Activated CD8-positive, alpha-beta memory T cell treated with anti-CD3 and anti-CD28 coated beads, Interleukin-2, amount 50 U/mL, for 4 hours (primary cell): ENCODE results near the gene ATG14.
"Not testable (repeated sequence)": the region's sequence is repeated elsewhere in the genome, so short reads cannot be mapped to it uniquely, and the experiment has no call there.

Source experiments
- DNase-seq: peaks from one replicate; pipeline ENCODE4 v3.0.0-alpha.2; 2020

Gene ATG14

GRCh38 chr14:55386037-55386808 lies 25.4 kb downstream of the ATG14 start:
- no peak for DNase-seq

GRCh38 chr14:55384536-55384935 lies 27.1 kb downstream of the ATG14 start:
- no peak for DNase-seq

DNA sequence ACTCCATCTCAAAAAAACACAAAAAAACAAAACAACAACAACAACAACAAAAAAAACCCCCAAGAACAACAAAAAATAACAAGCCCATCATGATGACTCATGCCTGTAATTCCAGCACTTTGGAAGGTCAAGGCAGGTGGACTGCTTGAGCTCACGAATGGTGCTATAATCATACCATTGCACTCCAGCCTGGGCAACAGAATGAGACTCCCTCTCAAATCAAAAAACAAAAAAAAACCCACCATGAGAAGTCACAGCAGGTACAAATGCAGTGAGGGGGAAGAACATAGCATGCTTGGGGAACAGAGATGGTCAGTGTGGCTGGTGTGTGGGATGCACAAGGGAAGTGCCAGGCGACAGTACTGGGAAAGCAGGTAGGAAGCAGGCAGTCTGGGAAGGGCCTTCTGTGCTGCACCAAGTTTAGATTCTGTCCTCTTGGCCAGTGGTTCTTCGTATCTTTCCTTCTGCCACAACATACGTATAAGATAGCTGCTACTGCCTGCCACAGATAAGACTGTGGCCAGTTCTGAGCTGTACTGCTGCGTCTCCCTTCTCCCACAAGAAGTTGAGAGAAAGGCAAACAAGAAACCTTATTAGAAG lies 28.0 kb downstream of the ATG14 start:
- DNase-seq: no peak

DNA sequence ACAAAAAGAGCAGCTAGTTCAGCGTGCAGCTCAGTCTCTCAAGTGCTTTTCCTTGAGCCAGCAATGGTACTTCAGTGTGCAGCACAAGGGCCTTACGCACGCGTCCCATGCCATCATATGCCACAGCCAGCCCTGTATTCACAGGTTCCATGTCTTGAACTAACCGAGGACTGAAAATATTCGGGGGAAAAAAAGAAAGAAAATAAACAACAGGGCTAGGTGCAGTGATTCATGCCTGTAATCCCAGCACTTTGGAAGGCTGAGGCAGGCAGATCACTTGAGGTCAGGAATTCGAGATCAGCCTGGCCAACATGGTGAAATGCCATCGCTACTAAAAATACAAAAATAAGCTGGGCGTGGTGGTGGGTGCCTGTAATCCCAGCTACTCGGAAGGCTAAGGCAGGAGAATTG lies 28.6 kb downstream of the ATG14 start:
- not testable (repeated sequence) for DNase-seq

GRCh38 chr14:55382483-55382882 lies 29.1 kb downstream of the ATG14 start:
- no peak for DNase-seq

GRCh38 chr14:55381561-55381960 lies 30.1 kb downstream of the ATG14 start:
- DNase-seq: no peak

DNA sequence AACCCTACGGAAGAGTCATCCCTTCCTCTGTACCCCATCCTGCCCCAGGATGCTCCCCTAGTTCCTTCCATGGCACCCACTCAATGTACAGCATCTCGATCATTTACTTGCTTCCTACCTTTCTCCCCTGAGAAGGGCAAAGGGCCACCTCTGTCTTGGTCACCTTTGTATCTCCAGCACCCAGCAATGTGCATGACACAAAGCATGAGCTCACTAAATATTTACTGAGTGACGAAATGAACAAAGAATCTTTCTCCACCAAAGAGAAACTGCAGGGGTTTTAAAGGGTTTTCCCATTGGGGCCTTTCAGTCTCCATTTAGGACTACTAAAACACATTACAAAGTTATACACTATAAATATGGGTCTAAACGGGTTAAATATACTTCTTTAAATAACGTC lies 30.6 kb downstream of the ATG14 start:
- DNase-seq: no peak

DNA sequence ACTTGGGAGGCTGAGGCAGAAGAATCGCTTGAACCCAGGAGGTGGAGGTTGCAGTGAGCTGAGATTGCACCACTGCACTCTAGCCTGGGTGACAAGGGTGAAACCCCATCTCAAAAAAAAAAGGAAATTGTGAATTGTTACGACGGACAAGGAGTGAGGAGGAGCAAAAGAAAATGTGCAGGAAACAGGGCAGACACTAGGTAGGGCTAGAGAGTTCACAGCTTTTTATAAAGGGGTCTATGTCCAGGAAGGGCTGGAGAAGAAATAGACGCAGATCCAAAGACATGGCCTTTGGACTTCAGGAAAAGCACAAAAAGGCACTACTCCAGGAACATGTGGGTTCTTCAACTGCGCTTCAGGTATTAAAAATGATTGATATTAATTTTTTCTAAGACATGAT lies 34.4 kb downstream of the ATG14 start:
- no peak for DNase-seq

DNA sequence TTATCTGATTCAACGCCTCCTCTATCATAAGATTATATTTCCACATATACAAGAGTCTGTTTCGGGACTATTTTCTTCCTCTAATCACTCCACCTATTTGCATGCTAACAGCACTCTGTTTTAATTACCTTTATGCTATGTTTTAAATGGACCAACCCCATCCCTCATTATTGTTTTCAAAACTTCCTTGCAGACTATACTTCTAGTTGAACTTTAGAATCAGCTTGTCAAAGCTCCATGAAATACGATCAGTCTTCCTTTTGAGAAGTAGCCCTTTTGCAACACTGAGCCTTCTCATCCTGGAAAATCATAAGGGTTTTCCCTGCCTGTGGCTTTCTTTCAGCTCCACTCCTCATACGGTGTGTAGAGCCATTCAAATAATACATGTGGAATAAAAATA lies 36.9 kb downstream of the ATG14 start:
- DNase-seq: no peak

DNA sequence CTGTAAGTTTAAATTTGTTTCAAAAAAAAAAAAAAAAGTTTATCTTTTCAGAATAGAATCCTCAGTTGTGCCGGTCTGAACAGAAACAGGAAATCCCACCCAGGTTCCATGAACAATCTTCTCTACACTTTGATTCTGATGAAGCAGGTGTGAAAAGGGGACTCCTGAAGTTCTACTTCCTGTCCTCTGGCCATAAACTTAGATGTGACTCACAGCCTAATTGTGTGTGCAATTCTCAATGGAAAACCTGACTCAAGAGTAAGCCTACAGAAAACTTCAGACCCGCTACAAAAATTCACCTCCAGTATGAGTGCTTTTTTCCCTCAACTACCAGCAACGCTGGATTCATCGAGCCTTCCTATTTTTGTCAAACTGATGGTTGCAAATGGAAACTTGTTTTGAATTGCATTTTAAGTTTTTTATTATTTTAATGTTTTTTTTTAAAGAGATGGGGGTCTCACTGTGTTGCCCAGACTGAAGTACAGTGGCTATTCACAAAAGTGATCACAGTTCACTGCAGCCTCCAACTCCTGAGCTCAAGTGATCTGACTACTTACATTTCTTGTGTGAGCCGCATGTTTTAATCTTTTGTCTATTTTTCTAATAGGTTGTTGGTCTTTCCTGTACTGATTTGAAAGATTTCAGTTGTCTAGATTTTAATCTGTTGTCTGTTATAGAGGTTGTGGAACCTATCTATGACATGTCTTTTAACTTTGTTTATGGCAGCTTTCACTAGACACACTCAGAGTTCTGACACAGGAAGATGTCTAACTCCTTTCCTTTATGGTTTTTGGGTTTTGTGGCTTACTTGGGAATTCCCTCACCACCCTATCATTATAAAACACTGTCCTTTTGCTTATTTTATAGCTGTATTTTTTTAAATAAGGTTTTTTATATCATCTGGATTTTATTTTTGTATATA lies 37.6 kb downstream of the ATG14 start:
- no peak for DNase-seq

DNA sequence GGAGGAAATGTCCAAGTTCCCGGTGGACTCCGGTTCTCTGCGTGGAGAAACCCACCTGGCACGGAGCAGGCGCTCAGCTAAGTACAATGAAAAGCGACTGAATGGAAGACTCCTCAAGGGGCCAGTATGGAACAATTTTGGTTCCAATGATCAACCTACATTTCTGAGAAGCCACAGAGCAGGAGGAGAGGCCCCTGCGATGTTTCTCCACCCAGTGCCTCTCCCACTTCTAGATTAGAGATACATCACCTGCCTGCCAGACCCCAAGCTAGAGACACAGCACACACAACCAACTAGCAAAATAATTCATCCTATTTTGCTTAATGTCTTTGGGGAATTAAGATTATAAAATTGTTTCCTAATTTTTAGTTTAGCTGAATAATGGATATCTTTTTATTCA lies 38.8 kb downstream of the ATG14 start:
- DNase-seq: no peak

DNA sequence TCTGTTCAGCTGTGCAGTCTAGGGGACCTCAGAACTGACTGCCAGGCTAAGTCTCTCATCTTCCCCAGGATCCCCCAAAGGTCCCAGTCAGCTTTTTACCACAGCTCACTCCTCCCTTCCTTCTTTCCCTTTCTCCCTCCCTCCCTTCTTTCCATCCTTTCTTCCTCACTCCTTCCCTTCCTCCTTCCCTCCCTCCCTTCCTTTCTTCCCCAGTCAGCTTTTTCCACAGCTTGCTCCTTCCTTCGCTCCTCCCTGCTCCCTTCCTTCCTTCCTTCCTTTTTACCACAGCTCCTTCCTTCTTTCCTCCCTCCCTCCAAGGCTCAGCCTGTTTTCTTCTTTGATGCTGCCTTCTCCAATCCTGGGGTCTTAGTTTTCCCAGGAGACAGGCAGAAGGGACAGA lies 39.2 kb downstream of the ATG14 start:
- no peak for DNase-seq

DNA sequence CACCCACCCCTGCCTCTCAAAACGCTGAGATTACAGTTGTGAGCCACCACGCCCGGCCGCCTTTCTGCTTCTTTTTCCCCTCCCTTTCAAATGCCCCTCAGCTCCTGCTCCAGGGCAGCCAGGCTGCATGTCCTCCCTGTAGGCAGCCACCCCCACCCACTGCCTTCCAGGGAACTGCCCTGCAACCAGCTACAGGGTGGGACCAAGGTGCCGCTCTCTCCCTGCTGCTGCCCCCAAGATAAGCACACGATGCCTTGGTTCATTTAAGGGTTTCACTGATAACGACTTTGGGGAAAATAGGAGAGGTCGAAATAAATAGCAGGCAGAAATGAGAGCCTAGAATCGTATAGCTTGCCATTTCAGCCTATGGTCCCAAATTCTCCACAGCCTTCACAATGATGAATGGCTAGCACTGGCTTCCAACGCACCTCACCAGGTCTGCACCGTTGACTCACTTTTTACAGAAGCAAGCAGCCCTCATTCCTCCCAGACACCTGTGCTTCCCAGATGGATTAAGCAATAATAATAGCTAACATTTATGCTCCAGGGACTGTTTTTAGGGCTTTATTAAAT lies 40.7 kb downstream of the ATG14 start:
- no peak for DNase-seq

DNA sequence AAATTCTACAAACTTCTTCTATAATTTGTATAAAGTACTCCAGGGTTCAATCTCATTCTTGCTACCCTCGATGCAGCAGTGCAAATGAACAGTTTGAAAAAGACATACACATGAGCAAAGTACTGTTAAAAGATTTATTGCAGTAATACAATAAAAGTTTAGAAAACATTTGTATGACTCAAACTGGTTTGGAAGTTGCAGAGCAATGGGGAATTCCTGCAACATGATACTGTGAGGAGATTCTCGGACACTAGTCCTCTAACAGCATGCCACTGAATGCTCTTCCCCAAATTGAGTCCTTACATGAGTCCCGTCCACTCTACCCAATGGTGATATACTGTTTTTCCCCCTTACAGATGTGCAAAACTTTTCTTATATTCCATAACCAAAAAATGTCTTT lies 45.4 kb downstream of the ATG14 start:
- DNase-seq: no peak

- DNase-seq: no peak
Observed at GRCh38 chr14:55361190-55361589, 50.4 kb downstream of the ATG14 start.

DNA sequence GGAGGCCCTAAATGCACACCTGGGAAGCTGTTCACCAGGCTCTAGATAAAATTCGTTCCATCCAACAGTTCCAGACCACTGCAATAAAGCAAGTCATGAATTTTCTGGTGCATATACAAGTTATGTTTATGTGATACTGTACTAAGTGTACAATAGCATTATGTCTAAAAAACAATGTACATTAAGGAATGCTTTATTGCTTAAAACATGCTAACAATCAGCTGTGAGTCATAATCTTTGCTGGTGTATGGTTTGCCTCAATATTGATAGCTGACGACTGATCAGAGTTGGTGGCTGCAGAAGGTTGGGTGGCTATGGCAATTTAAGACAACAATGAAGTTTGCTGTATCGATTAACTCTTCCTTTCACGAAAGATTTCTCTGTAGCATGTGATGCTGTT lies 52.3 kb downstream of the ATG14 start:
- DNase-seq: no peak

DNA sequence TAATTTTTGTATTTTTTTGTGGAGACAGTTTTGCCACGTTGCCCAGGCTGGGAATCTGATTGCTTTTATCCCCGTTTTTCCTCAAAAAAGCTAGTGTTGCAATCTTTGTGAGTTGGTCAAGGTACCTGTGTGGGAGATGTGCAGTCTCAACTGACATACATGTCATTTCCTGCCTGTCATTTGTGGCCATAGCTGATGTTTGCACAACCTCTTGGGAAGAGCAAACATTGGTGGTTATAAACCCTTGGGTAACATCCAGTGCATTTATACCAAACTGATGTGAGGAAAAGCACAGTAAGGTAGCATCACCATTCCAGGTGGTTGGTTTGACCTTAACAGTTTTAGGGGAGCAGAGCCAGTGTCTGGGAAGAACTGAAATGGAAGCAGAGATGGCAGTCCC lies 54.7 kb downstream of the ATG14 start:
- no peak for DNase-seq

DNA sequence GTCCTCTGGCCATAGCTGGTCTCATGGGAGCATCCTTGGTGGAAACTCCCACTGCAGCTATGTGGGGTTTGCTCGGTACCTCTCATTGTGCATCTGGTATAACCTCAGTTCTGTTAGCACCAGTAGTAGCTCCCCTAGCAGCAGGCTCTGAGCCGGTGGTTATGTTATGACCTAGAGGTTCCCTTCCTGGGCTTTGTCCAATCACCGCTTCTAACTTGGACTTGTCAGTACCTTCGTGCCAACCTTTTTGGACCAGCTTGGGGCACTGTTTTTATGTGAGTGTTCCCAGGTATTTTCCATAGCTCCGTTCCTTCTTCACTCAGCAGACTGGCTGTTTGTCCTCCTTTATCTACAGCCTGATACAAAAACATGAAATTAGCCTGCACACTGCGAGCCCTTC lies 55.7 kb downstream of the ATG14 start:
- no peak for DNase-seq

GRCh38 chr14:55354500-55354899 lies 57.1 kb downstream of the ATG14 start:
- DNase-seq: peak; percentile 57

GRCh38 chr14:55353686-55354467 lies 57.8 kb downstream of the ATG14 start:
- DNase-seq: no peak

GRCh38 chr14:55352201-55352600 lies 59.4 kb downstream of the ATG14 start:
- no peak for DNase-seq

DNA sequence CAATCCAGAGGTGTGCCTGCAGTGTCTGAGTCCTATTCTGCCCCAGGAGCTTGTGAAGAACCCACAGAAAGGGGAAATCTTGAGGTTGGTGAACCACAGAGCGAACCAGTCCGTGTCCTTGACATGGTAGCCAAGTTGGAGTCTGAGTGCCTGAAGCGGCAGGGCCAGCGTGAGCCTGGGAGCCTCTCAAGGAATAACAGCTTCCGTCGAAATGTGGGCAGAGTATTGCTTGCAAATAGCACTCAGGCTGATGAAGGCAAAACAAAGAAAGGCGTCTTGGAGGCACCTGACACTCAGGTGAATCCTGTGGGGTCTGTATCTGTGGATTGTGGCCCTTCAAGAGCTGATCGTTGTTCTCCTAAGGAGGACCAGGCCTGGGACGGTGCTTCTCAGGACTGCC lies 60.5 kb downstream of the ATG14 start:
- DNase-seq: no peak

- no peak for DNase-seq
Observed at GRCh38 chr14:55350461-55350860, 61.2 kb downstream of the ATG14 start.
